GM18526 (cell line): ENCODE results near the gene ACTRT2.

ENCODE experiments used
- POLR2A ChIP-seq: IDR thresholded peaks from 3 replicates; pipeline ENCODE4 v1.6.1; 2011; ENCODE audit not compliant: insufficient read length; ENCODE audit errors: extremely low read depth

ACTRT2 gene

GRCh38 chr1:3021233-3021671 is at the start of gene ACTRT2:
Gene ACTRT2 (plus strand): TSS chr1:3021467. CDS start chr1:3021687, 220 bp downstream.
- no peak for TF ChIP-seq POLR2A

- TF ChIP-seq POLR2A = no peak
Measured at GRCh38 chr1:2971609-2972008, 49.7 kb upstream of the ACTRT2 start.

GRCh38 chr1:2972011-2972878 is 49.0 kb upstream of the ACTRT2 start:
- TF ChIP-seq POLR2A = no peak

GRCh38 chr1:2972879-2973575 is 48.2 kb upstream of the ACTRT2 start:
- TF ChIP-seq POLR2A = no peak

- TF ChIP-seq POLR2A = no peak
Measured at GRCh38 chr1:2973601-2974593, 47.4 kb upstream of the ACTRT2 start.

- no peak for TF ChIP-seq POLR2A
Measured at GRCh38 chr1:2974701-2975301, 46.5 kb upstream of the ACTRT2 start.

- no peak for TF ChIP-seq POLR2A
Measured at GRCh38 chr1:2975466-2976179, 45.6 kb upstream of the ACTRT2 start.

- TF ChIP-seq POLR2A = no peak
Measured at GRCh38 chr1:2976180-2976562, 45.1 kb upstream of the ACTRT2 start.

- TF ChIP-seq POLR2A = no peak
Measured at GRCh38 chr1:2977886-2978611, 43.2 kb upstream of the ACTRT2 start.

GRCh38 chr1:2978691-2979190 is 42.5 kb upstream of the ACTRT2 start:
- TF ChIP-seq POLR2A = no peak

- TF ChIP-seq POLR2A = no peak
Measured at GRCh38 chr1:2979191-2980072, 41.8 kb upstream of the ACTRT2 start.

- no peak for TF ChIP-seq POLR2A
Measured at GRCh38 chr1:2980073-2980791, 41.0 kb upstream of the ACTRT2 start.
